GM21526 (cell line): ENCODE results near the gene ARHGEF7.
"Not testable (repeated sequence)": the region's sequence is repeated elsewhere in the genome, so short reads cannot be mapped to it uniquely, and the experiment has no call there.

ENCODE experiments used
- ATAC-seq: cut with Tn5 transposase; IDR thresholded peaks from one replicate; pipeline ENCODE4 v1.9.1; 2021; ENCODE audit warnings: moderate library complexity; ENCODE audit not compliant: unreplicated experiment, low FRiP score

Gene ARHGEF7

GRCh38 chr13:111189064-111189505, 74.0 kb downstream of the ARHGEF7 start:
- not testable (repeated sequence) for ATAC-seq

- ATAC-seq = not testable (repeated sequence)
Measured at GRCh38 chr13:111189516-111189915, 74.4 kb downstream of the ARHGEF7 start.

- not testable (repeated sequence) for ATAC-seq
Measured at GRCh38 chr13:111193223-111193622, 78.1 kb downstream of the ARHGEF7 start.

GRCh38 chr13:111194651-111195050, 79.5 kb downstream of the ARHGEF7 start:
- not testable (repeated sequence) for ATAC-seq

GRCh38 chr13:111198732-111199378, 83.7 kb downstream of the ARHGEF7 start:
- ATAC-seq = not testable (repeated sequence)

- ATAC-seq = no peak
Measured at GRCh38 chr13:111201304-111201940, 86.3 kb downstream of the ARHGEF7 start.

- no peak for ATAC-seq
Measured at GRCh38 chr13:111202156-111202621, 87.1 kb downstream of the ARHGEF7 start.

- ATAC-seq = peak; percentile 83
Measured at GRCh38 chr13:111202745-111203144, 87.6 kb downstream of the ARHGEF7 start.

GRCh38 chr13:111203736-111204389, 88.8 kb downstream of the ARHGEF7 start:
- ATAC-seq = no peak

- ATAC-seq = no peak
Measured at GRCh38 chr13:111204438-111205177, 89.5 kb downstream of the ARHGEF7 start.

GRCh38 chr13:111206148-111206547, 91.0 kb downstream of the ARHGEF7 start:
- no peak for ATAC-seq

GRCh38 chr13:111209613-111210012, 94.5 kb downstream of the ARHGEF7 start:
- no peak for ATAC-seq

GRCh38 chr13:111210091-111210490, 95.0 kb downstream of the ARHGEF7 start:
- no peak for ATAC-seq

GRCh38 chr13:111210544-111211469, 95.7 kb downstream of the ARHGEF7 start:
- ATAC-seq = no peak

GRCh38 chr13:111211789-111212516, 96.8 kb downstream of the ARHGEF7 start:
- ATAC-seq = no peak

- no peak for ATAC-seq
Measured at GRCh38 chr13:111212517-111212873, 97.4 kb downstream of the ARHGEF7 start.

GRCh38 chr13:111213964-111214726, 99.0 kb downstream of the ARHGEF7 start:
- ATAC-seq = no peak
